ENCODE measurements around the gene RAD51B. TPM values are rescaled to one million over a fixed set of nuclear protein-coding genes. Genes with fewer than 3 reads are reported as not detected.

RAD51B gene
- total RNA-seq, 4 donors from 2014 or later, result 14.0 to 16.4 (median 14.8) TPM

- Histone ChIP-seq H3K4me1 (no peaks in the 10 kb centered on the region), H3K36me3 (peaks cover 62 to 95% of the 10 kb centered on the region in 2 donors), H3K27ac (no peak overlapping the region), H3K4me3 (replicated peaks in 1 of 3) (no peak overlapping the region), H3K27me3 (no peaks in the 10 kb centered on the region), H3K9me3 (no peaks in the 10 kb centered on the region)
- WGBS, 2 donors, result 33 to 89% methylated on average over 3 of the region's 3 CpGs
- intact Hi-C loops (cut with DNase I), result no loop called here
- no peak for DNase-seq
- TF ChIP-seq CTCF (IDR thresholded peaks at IDR 0.05), result no peak
- no peak for TF ChIP-seq POLR2A (IDR thresholded peaks at IDR 0.05)
These were observed 37.5 kb upstream of the RAD51B start for GRCh38 chr14:67782090-67782489.

- H3K9me3 ChIP-seq, result no peaks in the 10 kb centered on the region
- H3K4me1 ChIP-seq, result no peaks in the 10 kb centered on the region
- intact Hi-C loops (cut with DNase I), result no loop called here
- no peak overlapping the region for H3K4me3 ChIP-seq (replicated peaks in 1 of 3)
- H3K27ac ChIP-seq, result no peak overlapping the region
- peaks cover 67 to 97% of the 10 kb centered on the region in 2 donors for H3K36me3 ChIP-seq
- no peak for TF ChIP-seq POLR2A (IDR thresholded peaks at IDR 0.05)
- no peak for TF ChIP-seq CTCF (IDR thresholded peaks at IDR 0.05)
- no peaks in the 10 kb centered on the region for H3K27me3 ChIP-seq
- 83 to 95% methylated on average over 5 of the region's 5 CpGs for WGBS, 2 donors
- DNase-seq, result no peak
These were observed 35.2 kb upstream of the RAD51B start for GRCh38 chr14:67784244-67784823.

- intact Hi-C loops (cut with DNase I), result no loop called here
- no peaks in the 10 kb centered on the region for H3K4me1 ChIP-seq
- H3K36me3 ChIP-seq, result peaks cover 71 to 97% of the 10 kb centered on the region in 2 donors
- H3K27me3 ChIP-seq, result no peaks in the 10 kb centered on the region
- H3K27ac ChIP-seq, result no peak overlapping the region
- 93 to 95% methylated on average over 4 of the region's 4 CpGs for WGBS, 2 donors
- DNase-seq, result no peak
- no peak for TF ChIP-seq CTCF (IDR thresholded peaks at IDR 0.05)
- no peak for TF ChIP-seq POLR2A (IDR thresholded peaks at IDR 0.05)
- H3K4me3 ChIP-seq (replicated peaks in 1 of 3), result no peak overlapping the region
- H3K9me3 ChIP-seq, result no peaks in the 10 kb centered on the region
These were observed 34.1 kb upstream of the RAD51B start for GRCh38 chr14:67785270-67786109.

- intact Hi-C loops (cut with DNase I), result no loop called here
- TF ChIP-seq POLR2A (IDR thresholded peaks at IDR 0.05), result no peak
- TF ChIP-seq CTCF (IDR thresholded peaks at IDR 0.05), result no peak
- no peak overlapping the region for H3K4me3 ChIP-seq (replicated peaks in 1 of 3)
- no peaks in the 10 kb centered on the region for H3K9me3 ChIP-seq
- H3K4me1 ChIP-seq, result no peaks in the 10 kb centered on the region
- 91 to 100% methylated on average over 1 of the region's 1 CpG for WGBS, 2 donors
- DNase-seq, result no peak
- no peak overlapping the region for H3K27ac ChIP-seq
- H3K27me3 ChIP-seq, result no peaks in the 10 kb centered on the region
- peaks cover 59 to 86% of the 10 kb centered on the region in 2 donors for H3K36me3 ChIP-seq
These were observed 31.9 kb upstream of the RAD51B start for GRCh38 chr14:67787673-67788072.

GRCh38 chr14:67798731-67799130 is 20.8 kb upstream of the RAD51B start:
- no peaks in the 10 kb centered on the region for H3K27me3 ChIP-seq
- H3K9me3 ChIP-seq, result no peaks in the 10 kb centered on the region
- H3K27ac ChIP-seq, result no peak overlapping the region
- no peak overlapping the region for H3K4me3 ChIP-seq (replicated peaks in 1 of 3)
- TF ChIP-seq CTCF (IDR thresholded peaks at IDR 0.05), result no peak
- TF ChIP-seq POLR2A (IDR thresholded peaks at IDR 0.05), result no peak
- intact Hi-C loops (cut with DNase I), result no loop called here
- peaks cover 57 to 64% of the 10 kb centered on the region in 2 donors for H3K36me3 ChIP-seq
- H3K4me1 ChIP-seq, result no peaks in the 10 kb centered on the region
- 87 to 98% methylated on average over 20 of the region's 20 CpGs for WGBS, 2 donors
- DNase-seq, result no peak

All from thyroid gland (tissue), 4 donors.